ENCODE data around the gene SCN5A.

The SCN5A gene

DNA sequence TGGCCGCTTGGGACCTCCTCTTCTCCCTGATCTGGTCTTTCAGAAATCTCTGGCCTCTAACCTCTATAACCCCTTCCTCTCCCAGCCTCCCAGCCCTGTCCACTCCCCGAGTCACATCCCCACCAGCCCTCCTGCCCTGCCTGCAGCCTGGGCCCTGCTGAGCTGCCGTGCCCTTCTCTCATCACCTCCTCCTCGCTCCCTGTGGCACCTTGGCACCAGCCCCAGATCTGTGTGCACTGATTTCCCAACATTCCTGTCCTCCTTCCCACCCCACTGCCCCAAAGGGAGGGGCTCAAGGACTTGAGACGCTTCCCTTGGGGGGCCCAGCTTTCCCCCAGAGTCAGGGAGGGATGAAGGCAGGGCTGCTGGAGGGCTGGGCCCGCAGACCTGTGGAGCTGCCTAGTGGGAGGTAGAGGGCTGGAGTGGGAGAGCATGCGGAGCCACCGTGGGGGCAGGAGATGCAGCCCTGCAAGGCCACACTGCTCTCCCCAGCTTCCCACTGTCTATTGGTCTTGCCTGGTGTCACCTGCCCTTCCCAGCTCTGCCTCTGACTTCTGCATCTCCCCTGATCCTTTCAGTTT lies 110.6 kb downstream of the SCN5A start:
- Histone ChIP-seq H3K27ac (ENCODE audit: low read depth, low read length) (no peak overlapping the region), H3K36me3 (ENCODE audit: insufficient read depth, low read length) (no peaks in the 10 kb centered on the region)

DNA sequence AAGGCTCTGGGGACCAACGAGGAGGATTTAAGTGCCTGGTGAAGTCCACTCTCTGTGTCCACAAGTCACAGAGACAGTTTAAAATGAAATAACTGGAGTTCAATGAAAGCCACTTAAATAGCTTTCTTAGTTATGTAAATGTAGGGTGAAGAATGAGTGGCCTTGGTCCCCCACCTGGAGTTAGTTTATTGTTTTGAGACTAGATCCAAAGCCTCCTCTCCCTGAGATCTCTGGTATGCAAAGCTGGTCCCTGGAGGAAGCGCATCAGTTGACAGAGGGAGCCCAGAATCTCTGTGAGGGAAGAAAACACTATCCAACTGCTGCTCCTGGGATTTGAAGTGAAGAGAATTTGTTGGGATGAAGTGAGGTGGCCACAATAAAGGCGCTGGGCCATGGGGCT lies 112.8 kb downstream of the SCN5A start:
- H3K4me1 ChIP-seq (ENCODE audit: control insufficient read depth, insufficient read depth, low read length, unreplicated experiment): no peaks in the 10 kb centered on the region
- no peak overlapping the region for H3K4me3 ChIP-seq (ENCODE audit: low read depth, low read length)
- H3K36me3 ChIP-seq (ENCODE audit: insufficient read depth, low read length): no peaks in the 10 kb centered on the region
- H3K79me2 ChIP-seq (ENCODE audit: control insufficient read depth, insufficient read depth, low read length, unreplicated experiment): no peaks in the 10 kb centered on the region
- no peak overlapping the region for H3K27ac ChIP-seq (ENCODE audit: low read depth, low read length)
- no peaks in the 10 kb centered on the region for H3K27me3 ChIP-seq (ENCODE audit: insufficient read depth, low read length)
- H2AFZ ChIP-seq (ENCODE audit: low read length, unreplicated experiment): no peak overlapping the region

More for the DNA sequence above, 110.6 kb downstream of the SCN5A start:
- Histone ChIP-seq H3K4me1 (ENCODE audit: control insufficient read depth, insufficient read depth, low read length, unreplicated experiment) (no peaks in the 10 kb centered on the region), H3K4me3 (ENCODE audit: low read depth, low read length) (no peak overlapping the region), H3K79me2 (ENCODE audit: control insufficient read depth, insufficient read depth, low read length, unreplicated experiment) (no peaks in the 10 kb centered on the region), H2AFZ (ENCODE audit: low read length, unreplicated experiment) (no peak overlapping the region), H3K27me3 (ENCODE audit: insufficient read depth, low read length) (no peaks in the 10 kb centered on the region)

DNA sequence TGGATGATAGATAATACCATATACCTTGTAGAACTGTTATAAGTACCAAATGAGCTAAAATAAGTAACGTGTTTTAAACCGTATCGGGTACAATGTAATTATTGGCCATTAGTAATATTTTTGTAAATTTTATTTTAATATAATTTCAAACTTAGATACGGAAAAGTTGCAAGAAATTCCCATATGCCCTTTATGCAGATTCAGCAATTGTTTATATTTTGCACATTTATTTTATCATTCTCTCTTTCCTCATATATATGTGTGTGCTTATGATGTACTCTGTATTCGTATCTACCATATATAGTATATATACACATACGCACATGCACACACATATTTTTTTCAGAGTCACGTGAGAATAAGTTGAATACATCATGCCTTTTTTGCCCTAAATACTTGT lies 114.9 kb downstream of the SCN5A start:
- H3K4me1 ChIP-seq (ENCODE audit: control insufficient read depth, insufficient read depth, low read length, unreplicated experiment): no peaks in the 10 kb centered on the region
- H3K27me3 ChIP-seq (ENCODE audit: insufficient read depth, low read length): no peaks in the 10 kb centered on the region
- H3K79me2 ChIP-seq (ENCODE audit: control insufficient read depth, insufficient read depth, low read length, unreplicated experiment): no peaks in the 10 kb centered on the region
- H3K27ac ChIP-seq (ENCODE audit: low read depth, low read length): no peak overlapping the region
- H3K36me3 ChIP-seq (ENCODE audit: insufficient read depth, low read length): no peaks in the 10 kb centered on the region
- H3K4me3 ChIP-seq (ENCODE audit: low read depth, low read length): no peak overlapping the region
- H2AFZ ChIP-seq (ENCODE audit: low read length, unreplicated experiment): no peak overlapping the region

DNA sequence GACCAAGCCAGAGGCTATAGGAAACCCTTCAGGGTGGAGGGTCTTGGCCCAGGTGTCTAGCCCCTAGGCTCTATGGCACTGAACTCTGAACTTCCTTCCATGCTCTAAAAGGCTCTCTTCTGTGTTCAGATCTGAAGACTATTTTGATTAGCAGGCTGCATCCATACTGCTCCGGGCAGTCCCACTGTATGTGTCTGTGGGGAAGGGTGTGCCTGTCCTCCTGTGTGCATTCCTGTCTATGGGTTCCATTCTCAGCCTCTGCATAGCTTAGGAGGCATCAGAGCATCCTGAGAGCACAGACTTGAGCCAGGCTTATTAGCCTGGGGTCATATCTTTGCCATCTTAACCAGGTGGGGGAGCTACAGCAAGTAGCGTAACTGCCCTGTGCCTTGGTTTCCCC lies 115.3 kb downstream of the SCN5A start:
- H3K4me3 ChIP-seq (ENCODE audit: low read depth, low read length): no peak overlapping the region
- no peak overlapping the region for H3K27ac ChIP-seq (ENCODE audit: low read depth, low read length)
- no peaks in the 10 kb centered on the region for H3K36me3 ChIP-seq (ENCODE audit: insufficient read depth, low read length)
- no peaks in the 10 kb centered on the region for H3K4me1 ChIP-seq (ENCODE audit: control insufficient read depth, insufficient read depth, low read length, unreplicated experiment)
- H3K27me3 ChIP-seq (ENCODE audit: insufficient read depth, low read length): no peaks in the 10 kb centered on the region
- no peak overlapping the region for H2AFZ ChIP-seq (ENCODE audit: low read length, unreplicated experiment)
- H3K79me2 ChIP-seq (ENCODE audit: control insufficient read depth, insufficient read depth, low read length, unreplicated experiment): no peaks in the 10 kb centered on the region

DNA sequence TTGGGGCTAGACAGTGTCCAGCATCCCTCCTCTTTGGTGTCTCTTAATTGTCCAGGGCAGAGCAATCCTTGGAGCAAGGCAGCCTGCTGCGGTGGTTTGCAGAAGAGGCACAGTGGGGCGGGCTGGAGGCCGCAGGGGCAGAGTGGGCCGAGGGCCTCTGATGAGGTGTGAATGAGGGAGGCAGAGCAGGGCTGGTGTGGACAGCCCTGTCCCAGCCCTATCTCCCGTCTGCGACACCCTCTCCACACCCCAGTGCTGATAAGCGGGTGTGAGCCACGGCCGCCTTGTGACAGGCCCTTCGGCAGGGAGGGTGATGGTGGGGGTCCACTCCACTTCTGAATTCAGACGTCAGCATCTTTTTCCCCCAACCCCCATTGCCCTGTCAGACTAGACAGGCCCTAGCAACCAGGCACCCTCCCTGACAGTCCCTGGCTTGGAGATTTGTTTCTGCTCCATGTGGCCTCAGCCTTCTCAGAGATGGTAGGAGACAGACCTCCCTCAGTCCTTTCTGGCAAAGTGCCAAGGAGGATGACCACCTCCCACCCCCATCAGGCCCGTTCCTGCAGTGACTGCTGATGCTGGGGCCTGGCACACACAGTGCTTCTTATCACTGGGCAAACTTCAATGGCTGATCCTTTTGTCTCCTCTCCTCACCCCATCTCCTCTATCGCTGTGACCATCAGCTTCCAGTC lies 116.1 kb downstream of the SCN5A start:
- no peaks in the 10 kb centered on the region for H3K27me3 ChIP-seq (ENCODE audit: insufficient read depth, low read length)
- no peak overlapping the region for H3K27ac ChIP-seq (ENCODE audit: low read depth, low read length)
- H3K4me3 ChIP-seq (ENCODE audit: low read depth, low read length): no peak overlapping the region
- no peaks in the 10 kb centered on the region for H3K79me2 ChIP-seq (ENCODE audit: control insufficient read depth, insufficient read depth, low read length, unreplicated experiment)
- H2AFZ ChIP-seq (ENCODE audit: low read length, unreplicated experiment): no peak overlapping the region
- H3K36me3 ChIP-seq (ENCODE audit: insufficient read depth, low read length): no peaks in the 10 kb centered on the region
- no peaks in the 10 kb centered on the region for H3K4me1 ChIP-seq (ENCODE audit: control insufficient read depth, insufficient read depth, low read length, unreplicated experiment)

DNA sequence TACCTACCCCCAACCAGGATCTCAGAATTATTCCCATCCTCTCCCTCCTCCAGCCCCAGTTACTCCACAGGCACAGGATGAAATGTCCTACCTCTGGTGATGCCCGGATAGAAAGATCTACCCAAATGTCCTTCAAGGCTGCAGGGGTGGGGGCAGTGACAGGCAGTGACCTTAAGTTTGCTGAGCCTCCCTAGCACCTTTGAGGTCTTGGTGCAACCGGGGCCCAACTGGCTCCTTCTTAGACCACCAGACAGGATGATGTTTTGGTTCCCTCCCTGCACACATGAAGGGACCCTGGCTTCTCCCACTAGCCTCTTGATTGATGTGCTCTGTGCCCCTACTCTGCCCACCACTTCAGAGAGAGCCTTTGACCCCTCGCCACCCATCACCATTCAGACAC lies 117.0 kb downstream of the SCN5A start:
- Histone ChIP-seq H3K4me3 (ENCODE audit: low read depth, low read length) (no peak overlapping the region), H3K27me3 (ENCODE audit: insufficient read depth, low read length) (no peaks in the 10 kb centered on the region), H3K79me2 (ENCODE audit: control insufficient read depth, insufficient read depth, low read length, unreplicated experiment) (no peaks in the 10 kb centered on the region), H2AFZ (ENCODE audit: low read length, unreplicated experiment) (no peak overlapping the region), H3K4me1 (ENCODE audit: control insufficient read depth, insufficient read depth, low read length, unreplicated experiment) (no peaks in the 10 kb centered on the region), H3K27ac (ENCODE audit: low read depth, low read length) (no peak overlapping the region), H3K36me3 (ENCODE audit: insufficient read depth, low read length) (peaks cover 6% of the 10 kb centered on the region; the same call in 1 of the 2 replicates)

DNA sequence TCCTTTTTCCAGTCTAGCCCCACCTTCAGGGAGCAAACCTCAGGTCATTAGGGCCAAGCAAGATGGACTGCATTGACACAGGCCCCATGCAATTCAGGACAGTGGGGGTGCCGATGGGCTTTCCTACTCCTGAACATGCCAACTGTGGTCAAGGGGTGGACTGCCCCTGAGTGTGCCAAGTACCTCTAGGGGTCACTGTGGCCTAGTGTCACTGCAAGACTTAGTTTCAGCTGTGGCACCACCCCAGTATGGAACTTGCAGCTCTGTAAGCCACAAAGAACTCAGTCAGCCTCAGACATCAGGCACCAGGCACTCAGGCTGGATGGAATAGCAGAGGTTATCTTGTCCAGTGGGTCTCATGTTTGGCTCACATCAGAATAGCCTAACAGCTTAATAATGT lies 121.0 kb downstream of the SCN5A start:
- Histone ChIP-seq H3K79me2 (ENCODE audit: control insufficient read depth, insufficient read depth, low read length, unreplicated experiment) (no peaks in the 10 kb centered on the region), H3K27me3 (ENCODE audit: insufficient read depth, low read length) (no peaks in the 10 kb centered on the region), H3K27ac (ENCODE audit: low read depth, low read length) (no peak overlapping the region), H3K4me1 (ENCODE audit: control insufficient read depth, insufficient read depth, low read length, unreplicated experiment) (peaks cover 4% of the 10 kb centered on the region), H2AFZ (ENCODE audit: low read length, unreplicated experiment) (no peak overlapping the region), H3K36me3 (ENCODE audit: insufficient read depth, low read length) (peaks cover 18% of the 10 kb centered on the region; the same call in 1 of the 2 replicates), H3K4me3 (ENCODE audit: low read depth, low read length) (no peak overlapping the region)

DNA sequence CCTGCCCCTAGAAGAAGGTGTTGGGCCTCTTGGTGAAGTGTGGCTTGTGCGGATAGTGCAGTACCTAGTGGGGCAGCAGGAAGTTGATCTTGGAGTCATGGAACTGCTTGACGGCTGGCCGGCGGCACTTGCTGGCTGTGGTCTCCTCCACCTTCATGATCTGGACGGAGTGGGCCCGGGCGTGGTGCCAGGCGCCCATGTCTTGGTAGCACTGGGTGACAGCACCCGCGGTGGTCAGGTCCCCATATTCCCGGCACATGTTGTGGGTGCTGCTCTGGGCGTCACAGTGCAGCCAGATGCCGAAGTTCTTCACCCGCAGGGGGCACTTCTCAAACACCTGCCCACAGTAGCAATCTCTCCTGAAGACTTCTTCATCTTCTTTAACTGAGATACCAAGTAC lies 122.7 kb downstream of the SCN5A start:
- Histone ChIP-seq H3K4me1 (ENCODE audit: control insufficient read depth, insufficient read depth, low read length, unreplicated experiment) (peaks cover 4% of the 10 kb centered on the region), H3K36me3 (ENCODE audit: insufficient read depth, low read length) (peaks cover 18% of the 10 kb centered on the region), H3K4me3 (ENCODE audit: low read depth, low read length) (no peak overlapping the region)

DNA sequence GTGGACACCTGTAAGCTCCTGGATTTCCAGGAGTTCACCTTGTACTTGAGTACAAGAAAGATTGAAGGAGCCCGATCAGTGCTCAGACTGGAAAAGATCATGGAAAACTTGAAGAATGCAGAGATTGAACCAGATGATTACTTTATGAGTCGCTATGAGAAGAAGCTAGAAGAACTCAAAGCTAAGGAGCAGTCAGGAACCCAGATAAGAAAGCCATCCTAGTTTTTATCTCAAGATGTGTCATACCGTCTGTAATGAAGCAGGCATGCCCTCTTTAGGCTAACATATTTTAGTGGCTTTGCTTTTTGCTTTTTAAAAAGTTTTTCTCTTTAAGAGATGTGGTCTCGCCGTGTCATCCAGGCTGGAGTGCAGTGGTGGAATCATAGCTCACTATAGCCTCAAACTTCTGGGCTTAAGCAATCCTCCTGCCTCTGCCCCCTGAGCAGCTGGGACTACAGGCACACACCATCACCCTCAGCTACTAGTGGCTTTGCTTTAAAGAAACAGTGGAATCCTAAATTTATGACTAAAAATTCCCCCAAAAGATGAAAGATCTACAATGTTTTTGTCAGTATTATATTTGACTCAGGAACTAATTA lies 125.2 kb downstream of the SCN5A start:
- H2AFZ ChIP-seq (ENCODE audit: low read length, unreplicated experiment): no peak overlapping the region
- peaks cover 4% of the 10 kb centered on the region for H3K4me1 ChIP-seq (ENCODE audit: control insufficient read depth, insufficient read depth, low read length, unreplicated experiment)
- H3K79me2 ChIP-seq (ENCODE audit: control insufficient read depth, insufficient read depth, low read length, unreplicated experiment): no peaks in the 10 kb centered on the region
- no peak overlapping the region for H3K27ac ChIP-seq (ENCODE audit: low read depth, low read length)
- H3K4me3 ChIP-seq (ENCODE audit: low read depth, low read length): no peak overlapping the region
- H3K36me3 ChIP-seq (ENCODE audit: insufficient read depth, low read length): peaks cover 23% of the 10 kb centered on the region
- no peaks in the 10 kb centered on the region for H3K27me3 ChIP-seq (ENCODE audit: insufficient read depth, low read length)

More for the DNA sequence above, 122.7 kb downstream of the SCN5A start:
- Histone ChIP-seq H3K27ac (ENCODE audit: low read depth, low read length) (no peak overlapping the region), H2AFZ (ENCODE audit: low read length, unreplicated experiment) (no peak overlapping the region), H3K79me2 (ENCODE audit: control insufficient read depth, insufficient read depth, low read length, unreplicated experiment) (no peaks in the 10 kb centered on the region), H3K27me3 (ENCODE audit: insufficient read depth, low read length) (no peaks in the 10 kb centered on the region)

DNA sequence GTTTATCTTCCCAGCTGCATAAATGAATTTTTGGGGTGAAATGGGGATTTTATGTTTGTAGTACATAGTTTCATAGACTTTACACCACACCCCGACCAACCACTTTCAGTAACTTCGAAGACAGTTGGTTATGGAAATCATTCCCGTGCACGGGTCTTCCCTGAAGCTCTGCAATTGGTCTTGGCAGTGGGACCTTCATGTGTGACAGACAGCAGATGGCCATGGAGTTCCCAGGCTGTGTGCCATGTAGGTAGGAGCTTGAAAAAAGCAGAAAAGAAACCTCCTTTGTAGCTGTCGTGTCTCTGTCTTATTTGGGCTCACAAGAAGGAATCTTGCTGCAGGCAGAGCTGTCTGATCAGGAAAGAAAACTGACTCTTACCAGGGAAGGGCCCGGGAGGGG lies 127.5 kb downstream of the SCN5A start:
- no peak overlapping the region for H3K27ac ChIP-seq (ENCODE audit: low read depth, low read length)
- H2AFZ ChIP-seq (ENCODE audit: low read length, unreplicated experiment): no peak overlapping the region
- no peaks in the 10 kb centered on the region for H3K27me3 ChIP-seq (ENCODE audit: insufficient read depth, low read length)
- no peaks in the 10 kb centered on the region for H3K79me2 ChIP-seq (ENCODE audit: control insufficient read depth, insufficient read depth, low read length, unreplicated experiment)
- H3K36me3 ChIP-seq (ENCODE audit: insufficient read depth, low read length): peaks cover 21% of the 10 kb centered on the region
- H3K4me1 ChIP-seq (ENCODE audit: control insufficient read depth, insufficient read depth, low read length, unreplicated experiment): peaks cover 4% of the 10 kb centered on the region
- no peak overlapping the region for H3K4me3 ChIP-seq (ENCODE audit: low read depth, low read length)
